GM12878 (cell line): ENCODE data around the gene CDH16.

ENCODE experiments used
- EP300 ChIP-seq, 2 experiments: fragments of 150-350 bp in 1 of 2; IDR thresholded peaks; 2 replicates each; pipeline ENCODE4 v1.6.1; 2011 to 2012; ENCODE audit warnings: low read depth in 2 of 2, low read length in 2 of 2, borderline replicate concordance in 1 of 2, improper control_type of control experiment in 1 of 2, inconsistent platforms in 1 of 2; ENCODE audit not compliant: control insufficient read depth in 1 of 2
- EZH2 ChIP-seq: IDR thresholded peaks from 2 replicates; pipeline ENCODE4 v1.6.1; 2012; ENCODE audit warnings: low read depth, mild to moderate bottlenecking, control low read depth, inconsistent platforms, low read length, borderline replicate concordance; ENCODE audit not compliant: control insufficient read depth
- FOXK2 ChIP-seq: fragments of 450-650 bp; IDR thresholded peaks from 2 replicates; pipeline ENCODE4 v1.6.1; 2017; ENCODE audit warnings: mild to moderate bottlenecking, moderate library complexity
- JUNB ChIP-seq: IDR thresholded peaks from 2 replicates; pipeline ENCODE4 v1.6.1; 2016; ENCODE audit warnings: antibody characterized with exemption, mild to moderate bottlenecking
- NFIC ChIP-seq: IDR thresholded peaks from 2 replicates; pipeline ENCODE4 v1.6.1; 2012; ENCODE audit warnings: low read depth, mild to moderate bottlenecking, inconsistent platforms, low read length, moderate library complexity
- SIN3A ChIP-seq: IDR thresholded peaks from 2 replicates; pipeline ENCODE4 v1.6.1; 2012; ENCODE audit warnings: low read depth, low read length, improper control_type of control experiment
- TF ChIP-seq, protein P1 (sequence below), 3 experiments: IDR thresholded peaks in 2 of 3; conservative IDR thresholded peaks in 1 of 3; 2 replicates each; pipeline ENCODE4 v1.5.1; 2011; ENCODE audit warnings: low read depth in 3 of 3, low read length in 3 of 3, mild to moderate bottlenecking in 3 of 3, control low read depth in 2 of 3, moderate library complexity in 2 of 3, inconsistent platforms in 1 of 3, mixed read lengths in 1 of 3; ENCODE audit not compliant: control insufficient read depth in 2 of 3, insufficient read depth in 1 of 3; ENCODE audit errors: extremely low read depth in 1 of 3
- TF ChIP-seq, protein P2 (sequence below): fragments of 450-650 bp; IDR thresholded peaks from 2 replicates; pipeline ENCODE4 v1.6.1; 2014; ENCODE audit warnings: mild to moderate bottlenecking

DNA sequence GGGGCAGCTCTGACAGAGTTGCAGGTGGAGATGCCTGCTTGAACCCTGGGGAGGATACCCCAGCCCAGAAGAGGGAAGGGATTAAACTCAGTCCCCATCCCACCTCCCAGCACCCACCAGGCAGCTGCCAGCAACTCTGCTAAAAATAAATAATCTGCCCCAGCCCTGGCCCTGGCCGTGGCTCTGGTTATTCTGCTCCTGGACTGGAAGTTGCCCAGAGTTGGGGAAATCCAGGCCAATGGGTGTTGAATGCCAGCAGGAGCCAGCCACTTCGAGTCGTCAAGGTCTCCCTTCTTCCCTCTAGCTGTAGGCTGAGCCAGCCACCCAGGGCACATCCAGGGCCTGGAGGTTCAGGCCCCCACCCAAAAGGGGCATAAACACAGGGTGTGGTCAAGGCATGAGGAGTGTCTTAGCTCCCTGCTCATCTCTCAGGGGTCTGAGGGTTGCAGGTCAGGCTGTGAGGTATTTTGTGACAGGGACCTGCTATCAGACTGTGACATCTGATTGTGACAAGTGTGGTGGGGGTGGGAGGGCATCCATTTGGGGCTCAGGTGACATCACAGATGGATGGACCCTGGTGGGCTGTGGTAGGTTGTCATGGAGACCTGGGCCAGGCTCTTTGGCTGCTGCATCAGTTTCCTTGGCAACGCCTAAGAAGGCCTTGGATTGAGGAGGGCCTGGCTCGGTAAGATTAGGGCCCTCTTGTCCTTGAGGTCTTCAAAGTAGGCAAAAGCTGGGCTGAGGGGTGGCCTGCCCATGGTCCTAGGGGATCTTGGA, 7.7 kb upstream of the CDH16 start:
- TF ChIP-seq JUNB (no peak), EZH2 (no peak), NFIC (no peak), FOXK2 (no peak), EP300 (IDR thresholded peaks at IDR 0.05; ENCODE audit: borderline replicate concordance in 1 of 2, control insufficient read depth in 1 of 2, low read depth in 2 of 2, low read length in 2 of 2) (no peak), SIN3A (no peak)
- TF ChIP-seq, protein P1, sequence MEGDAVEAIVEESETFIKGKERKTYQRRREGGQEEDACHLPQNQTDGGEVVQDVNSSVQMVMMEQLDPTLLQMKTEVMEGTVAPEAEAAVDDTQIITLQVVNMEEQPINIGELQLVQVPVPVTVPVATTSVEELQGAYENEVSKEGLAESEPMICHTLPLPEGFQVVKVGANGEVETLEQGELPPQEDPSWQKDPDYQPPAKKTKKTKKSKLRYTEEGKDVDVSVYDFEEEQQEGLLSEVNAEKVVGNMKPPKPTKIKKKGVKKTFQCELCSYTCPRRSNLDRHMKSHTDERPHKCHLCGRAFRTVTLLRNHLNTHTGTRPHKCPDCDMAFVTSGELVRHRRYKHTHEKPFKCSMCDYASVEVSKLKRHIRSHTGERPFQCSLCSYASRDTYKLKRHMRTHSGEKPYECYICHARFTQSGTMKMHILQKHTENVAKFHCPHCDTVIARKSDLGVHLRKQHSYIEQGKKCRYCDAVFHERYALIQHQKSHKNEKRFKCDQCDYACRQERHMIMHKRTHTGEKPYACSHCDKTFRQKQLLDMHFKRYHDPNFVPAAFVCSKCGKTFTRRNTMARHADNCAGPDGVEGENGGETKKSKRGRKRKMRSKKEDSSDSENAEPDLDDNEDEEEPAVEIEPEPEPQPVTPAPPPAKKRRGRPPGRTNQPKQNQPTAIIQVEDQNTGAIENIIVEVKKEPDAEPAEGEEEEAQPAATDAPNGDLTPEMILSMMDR (IDR thresholded peaks at IDR 0.05 in 2 of 3, conservative IDR thresholded peaks at IDR 0.05 in 1 of 3; ENCODE audit: control insufficient read depth in 2 of 3, extremely low read depth in 1 of 3, insufficient read depth in 1 of 3, low read depth in 3 of 3, low read length in 3 of 3), result no peak
- TF ChIP-seq, protein P2, sequence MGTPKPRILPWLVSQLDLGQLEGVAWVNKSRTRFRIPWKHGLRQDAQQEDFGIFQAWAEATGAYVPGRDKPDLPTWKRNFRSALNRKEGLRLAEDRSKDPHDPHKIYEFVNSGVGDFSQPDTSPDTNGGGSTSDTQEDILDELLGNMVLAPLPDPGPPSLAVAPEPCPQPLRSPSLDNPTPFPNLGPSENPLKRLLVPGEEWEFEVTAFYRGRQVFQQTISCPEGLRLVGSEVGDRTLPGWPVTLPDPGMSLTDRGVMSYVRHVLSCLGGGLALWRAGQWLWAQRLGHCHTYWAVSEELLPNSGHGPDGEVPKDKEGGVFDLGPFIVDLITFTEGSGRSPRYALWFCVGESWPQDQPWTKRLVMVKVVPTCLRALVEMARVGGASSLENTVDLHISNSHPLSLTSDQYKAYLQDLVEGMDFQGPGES, result no peak
